ENCODE data around the gene GINS1.

Gene GINS1

GRCh38 chr20:25378189-25378883 lies 29.1 kb upstream of the GINS1 start:
- no peak for DNase-seq
- no peak for ATAC-seq
- Mint-ChIP-seq H3K4me3 (no peak overlapping the region), H3K27me3 (no peaks in the 10 kb centered on the region), H3K4me1 (peaks cover 16% of the 10 kb centered on the region), H3K9me3 (no peaks in the 10 kb centered on the region), H3K27ac (no peak overlapping the region), H3K36me3 (ENCODE audit: low read depth) (peaks cover 9% of the 10 kb centered on the region)

- ATAC-seq, result no peak
- H3K4me3 Mint-ChIP-seq, result no peak overlapping the region
- H3K4me1 Mint-ChIP-seq, result peaks cover 17% of the 10 kb centered on the region
- no peaks in the 10 kb centered on the region for H3K9me3 Mint-ChIP-seq
- DNase-seq, result no peak
- peaks cover 6% of the 10 kb centered on the region for H3K36me3 Mint-ChIP-seq (ENCODE audit: low read depth)
- H3K27me3 Mint-ChIP-seq, result no peaks in the 10 kb centered on the region
- no peak overlapping the region for H3K27ac Mint-ChIP-seq
These were observed 28.4 kb upstream of the GINS1 start for GRCh38 chr20:25378884-25379733.

- DNase-seq, result no peak
- H3K4me3 Mint-ChIP-seq, result no peak overlapping the region
These were observed 26.4 kb upstream of the GINS1 start for GRCh38 chr20:25380945-25381614.

GRCh38 chr20:25382704-25383370 lies 24.6 kb upstream of the GINS1 start:
- H3K4me3 Mint-ChIP-seq, result no peak overlapping the region
- peak; percentile 81 for ATAC-seq

More at GRCh38 chr20:25380945-25381614, 26.4 kb upstream of the GINS1 start:
- Mint-ChIP-seq H3K4me1 (peaks cover 17% of the 10 kb centered on the region), H3K27ac (no peak overlapping the region), H3K36me3 (ENCODE audit: low read depth) (peaks cover 2% of the 10 kb centered on the region), H3K9me3 (no peaks in the 10 kb centered on the region), H3K27me3 (no peaks in the 10 kb centered on the region)
- ATAC-seq, result no peak

GRCh38 chr20:25389401-25389857 lies 18.0 kb upstream of the GINS1 start:
- ATAC-seq, result no peak
- peaks cover 19% of the 10 kb centered on the region for H3K4me1 Mint-ChIP-seq
- no peak for DNase-seq
- H3K9me3 Mint-ChIP-seq, result no peaks in the 10 kb centered on the region
- peak overlapping the region; percentile 1 for H3K27ac Mint-ChIP-seq
- no peaks in the 10 kb centered on the region for H3K27me3 Mint-ChIP-seq
- peak overlapping the region; percentile 80 for H3K4me3 Mint-ChIP-seq
- H3K36me3 Mint-ChIP-seq (ENCODE audit: low read depth), result peaks cover 5% of the 10 kb centered on the region

More at GRCh38 chr20:25382704-25383370, 24.6 kb upstream of the GINS1 start:
- H3K27ac Mint-ChIP-seq, result no peak overlapping the region
- peaks cover 2% of the 10 kb centered on the region for H3K36me3 Mint-ChIP-seq (ENCODE audit: low read depth)
- DNase-seq, result no peak
- H3K27me3 Mint-ChIP-seq, result no peaks in the 10 kb centered on the region
- no peaks in the 10 kb centered on the region for H3K9me3 Mint-ChIP-seq
- peaks cover 19% of the 10 kb centered on the region for H3K4me1 Mint-ChIP-seq

- DNase-seq (peak; percentile 38), ATAC-seq (peak; percentile 8)
- peak overlapping the region; percentile 1 for H3K27ac Mint-ChIP-seq
These were observed 17.5 kb upstream of the GINS1 start for GRCh38 chr20:25389858-25390537.

GRCh38 chr20:25390538-25391528 lies 16.6 kb upstream of the GINS1 start, which contains the start of gene ABHD12:
Gene ABHD12, minus strand, starts transcription at chr20:25390835. Its CDS starts 132 bp downstream, at chr20:25390703.
- H3K4me3 Mint-ChIP-seq, result peak within 1 kb of the TSS; percentile 83
- H3K27me3 Mint-ChIP-seq, result no peaks in the 10 kb centered on the region
- peaks cover 5% of the 10 kb centered on the region for H3K36me3 Mint-ChIP-seq (ENCODE audit: low read depth)
- peak within 1 kb of the TSS; percentile 85 for H3K27ac Mint-ChIP-seq
- ATAC-seq (peak; percentile 96), DNase-seq (peak; percentile 94)
- H3K9me3 Mint-ChIP-seq, result no peaks in the 10 kb centered on the region
- peaks cover 19% of the 10 kb centered on the region for H3K4me1 Mint-ChIP-seq

More at GRCh38 chr20:25389858-25390537, 17.5 kb upstream of the GINS1 start:
- Mint-ChIP-seq H3K36me3 (ENCODE audit: low read depth) (peaks cover 5% of the 10 kb centered on the region), H3K4me1 (peaks cover 19% of the 10 kb centered on the region), H3K27me3 (no peaks in the 10 kb centered on the region), H3K9me3 (no peaks in the 10 kb centered on the region), H3K4me3 (peak overlapping the region; percentile 80)

GRCh38 chr20:25394276-25394675 lies 13.2 kb upstream of the GINS1 start:
- DNase-seq, result no peak
- Mint-ChIP-seq H3K4me3 (no peak overlapping the region), H3K27ac (no peak overlapping the region), H3K27me3 (no peaks in the 10 kb centered on the region), H3K9me3 (no peaks in the 10 kb centered on the region), H3K4me1 (peaks cover 10% of the 10 kb centered on the region), H3K36me3 (ENCODE audit: low read depth) (no peaks in the 10 kb centered on the region)
- ATAC-seq, result no peak

- Mint-ChIP-seq H3K4me3 (no peak overlapping the region), H3K36me3 (ENCODE audit: low read depth) (no peaks in the 10 kb centered on the region), H3K4me1 (peaks cover 6% of the 10 kb centered on the region), H3K27me3 (no peaks in the 10 kb centered on the region), H3K9me3 (no peaks in the 10 kb centered on the region), H3K27ac (no peak overlapping the region)
- ATAC-seq (no peak), DNase-seq (no peak)
These were observed 12.5 kb upstream of the GINS1 start for GRCh38 chr20:25394996-25395395.

GRCh38 chr20:25397096-25397495 lies 10.4 kb upstream of the GINS1 start:
- no peaks in the 10 kb centered on the region for H3K4me1 Mint-ChIP-seq
- H3K4me3 Mint-ChIP-seq, result no peak overlapping the region
- no peaks in the 10 kb centered on the region for H3K27me3 Mint-ChIP-seq
- H3K36me3 Mint-ChIP-seq (ENCODE audit: low read depth), result no peaks in the 10 kb centered on the region
- no peaks in the 10 kb centered on the region for H3K9me3 Mint-ChIP-seq
- H3K27ac Mint-ChIP-seq, result no peak overlapping the region
- ATAC-seq (no peak), DNase-seq (no peak)

- ATAC-seq (no peak), DNase-seq (no peak)
- Mint-ChIP-seq H3K9me3 (peaks cover 6% of the 10 kb centered on the region), H3K4me3 (no peak overlapping the region), H3K27ac (no peak overlapping the region), H3K4me1 (no peaks in the 10 kb centered on the region), H3K27me3 (no peaks in the 10 kb centered on the region), H3K36me3 (ENCODE audit: low read depth) (peaks cover 4% of the 10 kb centered on the region)
These were observed 9.7 kb upstream of the GINS1 start for GRCh38 chr20:25397821-25398220.

- Mint-ChIP-seq H3K27me3 (no peaks in the 10 kb centered on the region), H3K27ac (no peak overlapping the region), H3K4me3 (no peak overlapping the region), H3K9me3 (peaks cover 11% of the 10 kb centered on the region), H3K4me1 (no peaks in the 10 kb centered on the region), H3K36me3 (ENCODE audit: low read depth) (peaks cover 6% of the 10 kb centered on the region)
- ATAC-seq (no peak), DNase-seq (no peak)
These were observed 9.0 kb upstream of the GINS1 start for GRCh38 chr20:25398376-25399036.

All from activated naive CD8-positive, alpha-beta T cell treated with anti-CD3 and anti-CD28 coated beads, Interleukin-2, amount 50 U/mL, for 24 hours (primary cell).